22Rv1 (cell line): ENCODE data around the gene ITPR1.

ENCODE experiments used
- CTCF ChIP-seq: fragments of 450-650 bp; IDR thresholded peaks from 2 replicates; pipeline ENCODE4 v1.5.1; 2017; ENCODE audit warnings: mild to moderate bottlenecking
- ZFX ChIP-seq: fragments of 450-650 bp; IDR thresholded peaks from 2 replicates; pipeline ENCODE4 v1.6.1; 2017; ENCODE audit warnings: antibody characterized with exemption, borderline replicate concordance

- TF ChIP-seq CTCF (no peak), ZFX (no peak)
These were observed 320.8 kb downstream of the ITPR1 start for GRCh38 chr3:4813909-4814304.
